Measurements from ENCODE around the gene SDF4. TPM values are rescaled to one million over a fixed set of nuclear protein-coding genes. Genes with fewer than 3 reads are reported as not detected.

SDF4 gene
- total and polyA plus RNA-seq, 2 experiments from 2014 or later: 45.0 to 62.6 TPM

DNA sequence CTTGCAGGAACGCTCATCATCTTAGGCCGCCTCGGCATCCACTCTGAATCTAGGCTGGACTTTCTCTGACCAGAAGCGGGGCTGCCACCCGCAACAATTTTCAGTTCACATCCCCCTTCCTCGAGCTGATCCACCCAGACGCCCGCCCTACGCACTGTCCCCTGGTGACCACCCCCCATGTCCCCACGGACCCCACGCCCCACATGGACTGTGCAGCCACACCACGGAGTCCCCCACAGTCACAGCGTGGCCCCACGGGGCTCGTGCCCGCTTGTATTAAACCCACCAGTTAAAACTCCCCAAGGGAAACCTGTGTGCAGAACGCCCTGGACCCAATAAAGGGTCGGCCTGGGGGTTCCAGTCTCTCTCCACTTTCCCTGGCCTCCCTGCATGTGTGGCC, 27.7 kb upstream of the SDF4 start:
- no peaks in the 10 kb centered on the region for H3K9me3 Mint-ChIP-seq
- Histone ChIP-seq H3K4me3 (no peak overlapping the region), H3K27me3 (ENCODE audit: insufficient read depth) (no peaks in the 10 kb centered on the region), H4K20me1 (replicated peaks; ENCODE audit: insufficient read depth) (peaks cover 23% of the 10 kb centered on the region), H3K36me3 (ENCODE audit: insufficient read depth) (peaks cover 20% of the 10 kb centered on the region; the same call in 1 of the 2 replicates), H3K79me2 (replicated peaks; ENCODE audit: insufficient read depth) (peaks cover 27% of the 10 kb centered on the region), H3K4me1 (ENCODE audit: insufficient read depth) (peaks cover 9% of the 10 kb centered on the region), H3K9me2 (ENCODE audit: insufficient read depth) (no peaks in the 10 kb centered on the region), H3F3A (replicated peaks; ENCODE audit: low read depth) (0 out of 2 replicates have a peak, but pooled peaks cover 10% of the 10 kb centered on the region), H3K4me2 (no peak overlapping the region), H3K27ac (ENCODE audit: low read depth) (no peak overlapping the region), H2AFZ (no peak overlapping the region)
- ATAC-seq: no peak
- DNase-seq (ENCODE audit: low spot score): no peak
- peaks cover 22% of the 10 kb centered on the region for H3K4me1 Mint-ChIP-seq
- peaks cover 19% of the 10 kb centered on the region for H3K27me3 Mint-ChIP-seq (ENCODE audit: insufficient read depth, low read depth, poor library complexity)
- no peak overlapping the region for H3K4me3 Mint-ChIP-seq
- TF ChIP-seq ZNF462 (CRISPR knock-in tag; IDR thresholded peaks at IDR 0.05): no peak
- no peak for TF ChIP-seq POLR2AphosphoS5 (IDR thresholded peaks at IDR 0.05; ENCODE audit: low read depth)
- TF ChIP-seq CTCF (conservative IDR thresholded peaks at IDR 0.05; ENCODE audit: low read depth in 2 of 2): no peak
- no peak for TF ChIP-seq NANOG (IDR thresholded peaks at IDR 0.05; ENCODE audit: borderline replicate concordance)
- no peak for TF ChIP-seq CREB1 (CRISPR knock-in tag; IDR thresholded peaks at IDR 0.05; ENCODE audit: low read depth)
- TF ChIP-seq ZNF114 (CRISPR knock-in tag; IDR thresholded peaks at IDR 0.05): no peak
- TF ChIP-seq, protein P1, sequence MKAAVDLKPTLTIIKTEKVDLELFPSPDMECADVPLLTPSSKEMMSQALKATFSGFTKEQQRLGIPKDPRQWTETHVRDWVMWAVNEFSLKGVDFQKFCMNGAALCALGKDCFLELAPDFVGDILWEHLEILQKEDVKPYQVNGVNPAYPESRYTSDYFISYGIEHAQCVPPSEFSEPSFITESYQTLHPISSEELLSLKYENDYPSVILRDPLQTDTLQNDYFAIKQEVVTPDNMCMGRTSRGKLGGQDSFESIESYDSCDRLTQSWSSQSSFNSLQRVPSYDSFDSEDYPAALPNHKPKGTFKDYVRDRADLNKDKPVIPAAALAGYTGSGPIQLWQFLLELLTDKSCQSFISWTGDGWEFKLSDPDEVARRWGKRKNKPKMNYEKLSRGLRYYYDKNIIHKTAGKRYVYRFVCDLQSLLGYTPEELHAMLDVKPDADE (IDR thresholded peaks at IDR 0.05): no peak
- no peak for TF ChIP-seq EZH2 (IDR thresholded peaks at IDR 0.05; ENCODE audit: low read depth, unreplicated experiment)
- no peak for TF ChIP-seq ZNF331 (CRISPR knock-in tag; IDR thresholded peaks at IDR 0.05; ENCODE audit: low read depth)
- no peak for TF ChIP-seq REST (IDR thresholded peaks at IDR 0.05; ENCODE audit: unreplicated experiment)
- TF ChIP-seq JUNB (IDR thresholded peaks at IDR 0.05; ENCODE audit: unreplicated experiment): no peak
- TF ChIP-seq EZH2phosphoT487 (IDR thresholded peaks at IDR 0.05; ENCODE audit: unreplicated experiment): no peak
- TF ChIP-seq STAT1 (IDR thresholded peaks at IDR 0.05; ENCODE audit: unreplicated experiment): no peak
- H3K36me3 Mint-ChIP-seq (ENCODE audit: low read depth): peaks cover 72% of the 10 kb centered on the region
- no peak overlapping the region for H3K27ac Mint-ChIP-seq
